ENCODE measurements around the gene PAK3. TPM values are rescaled to one million over a fixed set of nuclear protein-coding genes. Genes with fewer than 3 reads are reported as not detected.

The PAK3 gene
- total RNA-seq, 1 donor from 2014 or later: 49.4 TPM

GRCh38 chrX:111127038-111127437, 31.0 kb downstream of the PAK3 start:
- no peak for ATAC-seq
- intact Hi-C loops (cut with DNase I): no loop called here
- DNase-seq (ENCODE audit: low spot score): no peak

GRCh38 chrX:111129921-111130320, 33.9 kb downstream of the PAK3 start:
- DNase-seq (ENCODE audit: low spot score) (no peak), ATAC-seq (no peak)
- intact Hi-C loops (cut with DNase I): no loop called here

GRCh38 chrX:111131572-111131971, 35.6 kb downstream of the PAK3 start:
- intact Hi-C loops (cut with DNase I): no loop called here
- ATAC-seq (peak; percentile 80), DNase-seq (ENCODE audit: low spot score) (no peak)

- no peak for ATAC-seq
- intact Hi-C loops (cut with DNase I): no loop called here
- DNase-seq (ENCODE audit: low spot score): no peak
Measured at GRCh38 chrX:111133389-111133788, 37.4 kb downstream of the PAK3 start.

- intact Hi-C loops (cut with DNase I): no loop called here
- no peak for DNase-seq (ENCODE audit: low spot score)
- ATAC-seq: no peak
Measured at GRCh38 chrX:111145878-111146277, 49.9 kb downstream of the PAK3 start.

GRCh38 chrX:111151764-111152163, 55.8 kb downstream of the PAK3 start:
- ATAC-seq: no peak
- intact Hi-C loops (cut with DNase I): no loop called here
- no peak for DNase-seq (ENCODE audit: low spot score)

GRCh38 chrX:111159232-111159631, 63.2 kb downstream of the PAK3 start:
- intact Hi-C loops (cut with DNase I): no loop called here
- ATAC-seq (no peak), DNase-seq (ENCODE audit: low spot score) (no peak)

- intact Hi-C loops (cut with DNase I): no loop called here
- ATAC-seq (no peak), DNase-seq (ENCODE audit: low spot score) (no peak)
Measured at GRCh38 chrX:111164728-111165127, 68.7 kb downstream of the PAK3 start.

- no peak for ATAC-seq
- no peak for DNase-seq (ENCODE audit: low spot score)
- intact Hi-C loops (cut with DNase I): no loop called here
Measured at GRCh38 chrX:111165902-111166301, 69.9 kb downstream of the PAK3 start.

GRCh38 chrX:111167334-111167733, 71.3 kb downstream of the PAK3 start:
- intact Hi-C loops (cut with DNase I): no loop called here
- ATAC-seq: no peak
- DNase-seq (ENCODE audit: low spot score): no peak

GRCh38 chrX:111168314-111168713, 72.3 kb downstream of the PAK3 start:
- intact Hi-C loops (cut with DNase I): no loop called here
- ATAC-seq: no peak
- DNase-seq (ENCODE audit: low spot score): no peak

GRCh38 chrX:111169141-111169540, 73.2 kb downstream of the PAK3 start:
- intact Hi-C loops (cut with DNase I): no loop called here
- ATAC-seq (no peak), DNase-seq (ENCODE audit: low spot score) (no peak)

- DNase-seq (ENCODE audit: low spot score) (no peak), ATAC-seq (no peak)
- intact Hi-C loops (cut with DNase I): no loop called here
Measured at GRCh38 chrX:111170017-111170416, 74.0 kb downstream of the PAK3 start.

GRCh38 chrX:111180750-111181240, 84.8 kb downstream of the PAK3 start:
- intact Hi-C loops (cut with DNase I): no loop called here
- ATAC-seq (no peak), DNase-seq (ENCODE audit: low spot score) (no peak)

- ATAC-seq (no peak), DNase-seq (ENCODE audit: low spot score) (no peak)
- intact Hi-C loops (cut with DNase I): no loop called here
Measured at GRCh38 chrX:111181951-111182350, 86.0 kb downstream of the PAK3 start.

- DNase-seq (ENCODE audit: low spot score): no peak
- no peak for ATAC-seq
- intact Hi-C loops (cut with DNase I): no loop called here
Measured at GRCh38 chrX:111182997-111183396, 87.0 kb downstream of the PAK3 start.

- intact Hi-C loops (cut with DNase I): no loop called here
- DNase-seq (ENCODE audit: low spot score) (no peak), ATAC-seq (no peak)
Measured at GRCh38 chrX:111191598-111191997, 95.6 kb downstream of the PAK3 start.

GRCh38 chrX:111199505-111199904, 103.5 kb downstream of the PAK3 start:
- ATAC-seq (no peak), DNase-seq (ENCODE audit: low spot score) (no peak)
- intact Hi-C loops (cut with DNase I): no loop called here

- ATAC-seq (no peak), DNase-seq (ENCODE audit: low spot score) (no peak)
- intact Hi-C loops (cut with DNase I): no loop called here
Measured at GRCh38 chrX:111200327-111200726, 104.3 kb downstream of the PAK3 start.

GRCh38 chrX:111207851-111208250, 111.9 kb downstream of the PAK3 start:
- DNase-seq (ENCODE audit: low spot score) (no peak), ATAC-seq (no peak)
- intact Hi-C loops (cut with DNase I): no loop called here

GRCh38 chrX:111216293-111216801, 120.4 kb downstream of the PAK3 start:
- intact Hi-C loops (cut with DNase I): no loop called here
- ATAC-seq (no peak), DNase-seq (ENCODE audit: low spot score) (no peak)

All from sciatic nerve (tissue), 2 donors.